ENCODE measurements around the gene RTN3.

- TF ChIP-seq CTCF (conservative IDR thresholded peaks at IDR 0.05; ENCODE audit: low read depth, low read length), result no peak
- no peak for TF ChIP-seq EZH2 (IDR thresholded peaks at IDR 0.05; ENCODE audit: borderline replicate concordance, low read depth, low read length, poor library complexity, severe bottlenecking)
These were observed 48.0 kb downstream of the RTN3 start for GRCh38 chr11:63729326-63729725.
